Neural progenitor cell (in vitro differentiated cells): ENCODE data around the gene CPEB1. TPM values are rescaled to one million over a fixed set of nuclear protein-coding genes. Genes with fewer than 3 reads are reported as not detected.

Experiments used
- DNase-seq: peaks from one replicate; pipeline ENCODE4 v3.0.0-alpha.2; 2016; ENCODE audit warnings: low spot score
- H2AFZ ChIP-seq: fragments of 200-600 bp; sonication (generic); replicated peaks from 2 replicates; pipeline ENCODE4 v1.6.1; 2016; ENCODE audit warnings: antibody characterized with exemption
- H3F3A ChIP-seq: fragments of 200-600 bp; sonication (generic); 2 replicates; pipeline ENCODE4 v1.6.1; 2016; ENCODE audit warnings: antibody characterized with exemption, low read depth
- H3K27ac ChIP-seq: fragments of 200-600 bp; sonication (generic); 2 replicates; pipeline ENCODE4 v1.5.1; 2016; ENCODE audit warnings: mild to moderate bottlenecking
- H3K27me3 ChIP-seq: fragments of 200-600 bp; sonication (generic); 2 replicates; pipeline ENCODE4 v1.6.1; 2016; ENCODE audit warnings: mild to moderate bottlenecking, moderate library complexity
- H3K36me3 ChIP-seq: fragments of 200-600 bp; sonication (generic); 2 replicates; pipeline ENCODE4 v1.5.1; 2016
- H3K4me1 ChIP-seq: fragments of 200-600 bp; sonication (generic); 2 replicates; pipeline ENCODE4 v1.6.1; 2016; ENCODE audit warnings: mixed run types
- H3K4me2 ChIP-seq: fragments of 200-600 bp; sonication (generic); 2 replicates; pipeline ENCODE4 v1.6.1; 2016
- H3K4me3 ChIP-seq: fragments of 200-600 bp; sonication (generic); 2 replicates; pipeline ENCODE4 v1.5.1; 2016
- H3K79me2 ChIP-seq: fragments of 200-600 bp; sonication (generic); 2 replicates; pipeline ENCODE4 v1.6.1; 2016; ENCODE audit warnings: low read depth
- H3K9ac ChIP-seq: fragments of 200-600 bp; sonication (generic); 2 replicates; pipeline ENCODE4 v1.6.1; 2016
- H3K9me3 ChIP-seq: fragments of 200-600 bp; sonication (generic); 2 replicates; pipeline ENCODE4 v1.5.1; 2016; ENCODE audit warnings: low read depth
- H4K20me1 ChIP-seq: fragments of 200-600 bp; sonication (generic); 2 replicates; pipeline ENCODE4 v1.6.1; 2016; ENCODE audit warnings: low read depth
- H3K27ac Mint-ChIP-seq: 3 replicates; pipeline ENCODE4 v1.8.0; 2021; ENCODE audit warnings: mixed read lengths
- H3K27me3 Mint-ChIP-seq: 2 replicates; pipeline ENCODE4 v1.8.0; 2022; ENCODE audit warnings: low read depth, mild to moderate bottlenecking, inconsistent platforms, moderate library complexity, mixed read lengths; ENCODE audit not compliant: insufficient read depth
- H3K36me3 Mint-ChIP-seq: 3 replicates; pipeline ENCODE4 v1.8.0; 2021; ENCODE audit warnings: mixed read lengths
- H3K4me1 Mint-ChIP-seq: 3 replicates; pipeline ENCODE4 v1.8.0; 2021; ENCODE audit warnings: mixed read lengths
- H3K4me3 Mint-ChIP-seq: 3 replicates; pipeline ENCODE4 v1.8.0; 2021; ENCODE audit warnings: mild to moderate bottlenecking, moderate library complexity, mixed read lengths
- H3K9me3 Mint-ChIP-seq: 3 replicates; pipeline ENCODE4 v1.8.0; 2020; ENCODE audit warnings: mixed read lengths
- EZH2 ChIP-seq: fragments of 200-600 bp; sonication (generic); IDR thresholded peaks from 2 replicates; pipeline ENCODE4 v1.6.1; 2017; ENCODE audit warnings: antibody characterized with exemption, mild to moderate bottlenecking, moderate library complexity
- EZH2phosphoT487 ChIP-seq: fragments of 200-600 bp; sonication (generic); IDR thresholded peaks from 2 replicates; pipeline ENCODE4 v1.6.1; 2017; ENCODE audit warnings: antibody characterized with exemption
- total RNA-seq: library from RNA; depleted of rRNA; stranded (reverse); fragments of >200 nt; gene quantifications from 2 replicates; pipeline ENCODE4 v1.2.3, GENCODE V29; 2015; ENCODE audit warnings: low replicate concordance
- TF ChIP-seq, protein P1 (sequence below): fragments of 200-600 bp; sonication (generic); IDR thresholded peaks from 2 replicates; pipeline ENCODE4 v1.5.1; 2017; ENCODE audit warnings: antibody characterized with exemption, mild to moderate bottlenecking

The CPEB1 gene
- total RNA-seq, 1 donor from 2014 or later, result 2.1 TPM

- Mint-ChIP-seq H3K36me3 (no peaks in the 10 kb centered on the region), H3K27ac (peak overlapping the region; percentile 42), H3K4me3 (peak overlapping the region; percentile 79), H3K4me1 (peaks cover 27% of the 10 kb centered on the region), H3K27me3 (peaks cover 2% of the 10 kb centered on the region), H3K9me3 (no peaks in the 10 kb centered on the region)
- peak overlapping the region; percentile 26 for H3K4me3 ChIP-seq
- peaks cover 20% of the 10 kb centered on the region for H3K4me1 ChIP-seq
- DNase-seq, result peak; percentile 31
- H3K79me2 ChIP-seq, result no peaks in the 10 kb centered on the region
- H3K4me2 ChIP-seq, result peak overlapping the region; percentile 67
- no peaks in the 10 kb centered on the region for H3F3A ChIP-seq
- H3K27ac ChIP-seq, result no peak overlapping the region
- TF ChIP-seq EZH2 (no peak), EZH2phosphoT487 (no peak)
- TF ChIP-seq, protein P1, sequence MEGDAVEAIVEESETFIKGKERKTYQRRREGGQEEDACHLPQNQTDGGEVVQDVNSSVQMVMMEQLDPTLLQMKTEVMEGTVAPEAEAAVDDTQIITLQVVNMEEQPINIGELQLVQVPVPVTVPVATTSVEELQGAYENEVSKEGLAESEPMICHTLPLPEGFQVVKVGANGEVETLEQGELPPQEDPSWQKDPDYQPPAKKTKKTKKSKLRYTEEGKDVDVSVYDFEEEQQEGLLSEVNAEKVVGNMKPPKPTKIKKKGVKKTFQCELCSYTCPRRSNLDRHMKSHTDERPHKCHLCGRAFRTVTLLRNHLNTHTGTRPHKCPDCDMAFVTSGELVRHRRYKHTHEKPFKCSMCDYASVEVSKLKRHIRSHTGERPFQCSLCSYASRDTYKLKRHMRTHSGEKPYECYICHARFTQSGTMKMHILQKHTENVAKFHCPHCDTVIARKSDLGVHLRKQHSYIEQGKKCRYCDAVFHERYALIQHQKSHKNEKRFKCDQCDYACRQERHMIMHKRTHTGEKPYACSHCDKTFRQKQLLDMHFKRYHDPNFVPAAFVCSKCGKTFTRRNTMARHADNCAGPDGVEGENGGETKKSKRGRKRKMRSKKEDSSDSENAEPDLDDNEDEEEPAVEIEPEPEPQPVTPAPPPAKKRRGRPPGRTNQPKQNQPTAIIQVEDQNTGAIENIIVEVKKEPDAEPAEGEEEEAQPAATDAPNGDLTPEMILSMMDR, result no peak
- H4K20me1 ChIP-seq, result no peaks in the 10 kb centered on the region
- H3K9ac ChIP-seq, result no peak overlapping the region
- no peaks in the 10 kb centered on the region for H3K36me3 ChIP-seq
- H3K9me3 ChIP-seq, result no peaks in the 10 kb centered on the region
- no peaks in the 10 kb centered on the region for H3K27me3 ChIP-seq
- H2AFZ ChIP-seq, result peak overlapping the region; percentile 77
Measured at GRCh38 chr15:82570721-82571508, 76.2 kb downstream of the CPEB1 start.

- no peak overlapping the region for H3K4me3 ChIP-seq
Measured at GRCh38 chr15:82569834-82570233, 77.3 kb downstream of the CPEB1 start.

GRCh38 chr15:82568986-82569385 lies 78.2 kb downstream of the CPEB1 start:
- H3K36me3 ChIP-seq, result no peaks in the 10 kb centered on the region
- peaks cover 4% of the 10 kb centered on the region for H3K27me3 Mint-ChIP-seq
- H3K9ac ChIP-seq, result no peak overlapping the region
- no peaks in the 10 kb centered on the region for H3K27me3 ChIP-seq
- H3K4me1 ChIP-seq, result peaks cover 20% of the 10 kb centered on the region
- no peaks in the 10 kb centered on the region for H3K9me3 ChIP-seq
- H3K4me1 Mint-ChIP-seq, result peaks cover 27% of the 10 kb centered on the region
- no peak overlapping the region for H3K27ac ChIP-seq
- H3K4me2 ChIP-seq, result no peak overlapping the region
- TF ChIP-seq, protein P1, result no peak
- no peak for TF ChIP-seq EZH2phosphoT487
- no peak for TF ChIP-seq EZH2
- H2AFZ ChIP-seq, result no peak overlapping the region
- no peaks in the 10 kb centered on the region for H3K9me3 Mint-ChIP-seq
- H3K79me2 ChIP-seq, result no peaks in the 10 kb centered on the region
- H3F3A ChIP-seq, result no peaks in the 10 kb centered on the region
- H4K20me1 ChIP-seq, result no peaks in the 10 kb centered on the region
- H3K4me3 ChIP-seq, result no peak overlapping the region
- no peak for DNase-seq
- no peak overlapping the region for H3K27ac Mint-ChIP-seq
- H3K4me3 Mint-ChIP-seq, result no peak overlapping the region
- H3K36me3 Mint-ChIP-seq, result no peaks in the 10 kb centered on the region

More at GRCh38 chr15:82569834-82570233, 77.3 kb downstream of the CPEB1 start:
- TF ChIP-seq EZH2phosphoT487 (no peak), EZH2 (no peak)
- TF ChIP-seq, protein P1, result no peak
- Histone ChIP-seq H3K9ac (no peak overlapping the region), H3K9me3 (no peaks in the 10 kb centered on the region), H3K4me1 (peaks cover 20% of the 10 kb centered on the region), H3K27ac (no peak overlapping the region), H3K79me2 (no peaks in the 10 kb centered on the region), H3K4me2 (no peak overlapping the region), H4K20me1 (no peaks in the 10 kb centered on the region), H3K36me3 (no peaks in the 10 kb centered on the region), H3F3A (no peaks in the 10 kb centered on the region), H2AFZ (no peak overlapping the region), H3K27me3 (no peaks in the 10 kb centered on the region)
- Mint-ChIP-seq H3K9me3 (no peaks in the 10 kb centered on the region), H3K27ac (no peak overlapping the region), H3K36me3 (no peaks in the 10 kb centered on the region), H3K4me3 (no peak overlapping the region), H3K27me3 (peaks cover 4% of the 10 kb centered on the region), H3K4me1 (peaks cover 27% of the 10 kb centered on the region)
- DNase-seq, result no peak
